Suppressor macrophage (primary cell): ENCODE results near the gene ASAP2.

Source experiments
- DNase-seq, 4 experiments: peaks; one replicate each; pipeline ENCODE4 v3.0.0-alpha.2; 2020 to 2022
- total RNA-seq, 17 experiments: gene quantifications; one replicate each; lab custom pipeline; 2026; ENCODE audit warnings: mixed read lengths in 6 of 17, inconsistent platforms in 3 of 17; lab: John Stamatoyannopoulos, UW

ASAP2 gene
- 6.6 to 33.5 (median 11.1) reads per million in 17 experiments for total RNA-seq

DNA sequence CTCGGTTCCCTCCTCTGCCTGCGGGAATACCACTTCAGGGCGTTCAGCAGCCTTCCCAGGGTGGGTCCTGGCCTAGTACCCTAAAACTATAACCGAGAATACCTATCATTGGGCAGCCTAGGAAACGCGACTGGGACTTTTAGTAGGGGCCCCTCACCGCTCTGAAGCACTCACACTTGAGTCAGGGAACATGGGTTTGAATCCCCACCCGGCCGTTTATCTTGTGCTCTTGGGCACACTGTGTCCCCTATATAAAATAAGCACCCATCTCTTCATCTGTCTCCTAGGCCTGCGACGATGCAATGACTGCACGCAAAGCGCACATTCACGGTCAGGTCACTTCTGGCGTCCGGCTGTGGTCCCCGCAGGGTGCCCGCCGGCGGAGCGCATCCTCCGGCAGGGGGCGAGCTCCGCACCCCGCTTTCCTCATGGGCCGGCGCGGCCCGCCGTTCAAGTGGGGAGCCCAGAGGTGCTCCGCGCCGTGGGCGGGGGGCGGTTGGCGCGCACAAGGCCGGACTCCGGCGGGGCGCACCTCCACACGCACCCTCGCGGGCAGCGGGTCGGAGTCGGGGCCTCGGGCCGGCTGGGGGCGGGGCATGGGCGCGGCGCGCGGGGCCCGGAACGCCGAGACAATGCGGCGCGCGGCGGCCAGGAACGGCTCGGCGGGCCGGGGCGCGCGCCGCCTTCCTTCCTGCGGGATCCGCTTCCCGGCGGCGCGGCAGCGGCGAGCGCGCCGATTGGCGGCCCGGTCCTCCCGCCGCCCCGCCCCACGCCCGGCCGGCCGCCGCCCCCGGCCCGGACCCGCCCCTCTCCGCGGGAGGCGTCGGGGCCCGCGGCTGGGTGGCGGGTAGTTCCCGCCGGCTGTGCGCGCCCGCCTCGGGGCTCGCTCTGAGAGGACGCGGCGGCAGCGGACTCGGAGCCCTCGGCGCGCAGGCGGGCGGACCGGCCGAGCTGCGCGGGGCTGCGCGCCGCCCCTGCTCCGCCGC lies at the start of gene ASAP2:
Gene ASAP2, plus strand, starts transcription at position 850 of the 986 bp plus-strand sequence. CDS start 293 bp downstream, outside the sequence.
- peak; percentile 71 to 89 (median 78) for DNase-seq

DNA sequence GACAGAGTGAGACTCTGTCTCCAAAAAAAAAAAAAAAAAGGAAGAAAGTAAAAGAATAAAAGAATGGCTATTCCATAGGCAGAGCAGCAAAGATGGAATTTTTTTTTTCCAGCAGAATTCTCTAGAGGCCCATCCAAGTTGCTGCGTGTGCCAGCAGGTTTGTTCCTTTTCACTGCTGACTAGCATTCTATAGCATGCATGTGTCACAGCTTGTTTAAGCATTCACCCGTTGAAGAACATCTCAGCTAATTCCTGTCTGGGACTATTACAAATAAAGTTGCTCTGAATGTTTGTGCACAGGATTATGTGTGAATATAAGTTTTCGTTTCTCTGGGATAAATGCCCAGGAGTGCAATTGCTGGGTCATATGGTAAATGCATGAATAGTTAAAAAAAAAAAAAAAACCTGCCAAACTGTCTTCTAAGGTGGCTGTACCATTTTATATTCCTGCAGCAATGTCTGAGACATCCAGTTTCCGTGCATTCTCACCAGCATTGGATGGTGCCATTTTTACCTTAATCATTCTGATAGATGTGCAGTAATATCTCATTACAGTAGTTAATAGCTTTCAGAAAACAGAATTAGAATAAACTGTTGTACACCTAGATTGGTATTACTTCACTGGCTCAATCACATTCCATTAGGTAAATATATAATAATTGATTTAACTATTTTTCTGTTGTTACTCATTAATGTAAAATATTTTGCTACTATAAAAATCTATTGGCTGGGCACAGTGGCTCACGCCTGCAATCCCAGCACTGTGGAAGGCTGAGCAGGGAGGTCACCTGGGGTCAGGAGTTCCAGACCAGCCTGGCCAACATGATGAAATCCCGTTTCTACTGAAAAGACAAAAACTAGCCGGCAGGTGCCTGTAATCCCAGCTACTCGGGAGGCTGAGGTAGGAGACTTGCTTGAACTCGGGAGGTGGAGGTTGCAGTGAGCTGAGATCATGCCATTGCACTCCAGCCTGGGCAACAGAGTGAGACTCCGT lies 47.5 kb upstream of the ASAP2 start:
- DNase-seq: no peak

DNA sequence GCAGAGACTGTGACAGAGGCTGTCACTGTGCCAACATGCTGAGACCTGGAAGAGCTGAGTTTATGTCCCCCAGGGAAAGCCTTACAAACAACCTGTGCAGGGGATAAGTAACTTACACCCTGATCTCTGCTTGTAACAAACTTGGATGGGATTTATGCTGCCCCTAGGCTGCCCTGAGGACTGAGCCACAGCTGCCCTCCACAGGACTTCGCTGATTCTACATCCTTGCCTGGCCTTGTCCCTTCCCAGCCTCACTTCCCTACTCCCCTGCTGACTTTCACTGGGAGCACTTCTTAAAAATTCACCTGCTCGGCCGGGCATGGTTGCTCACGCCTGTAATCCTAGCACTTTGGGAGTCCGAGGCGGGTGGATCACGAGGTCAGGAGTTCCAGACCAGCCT lies 45.9 kb upstream of the ASAP2 start:
- no peak for DNase-seq

DNA sequence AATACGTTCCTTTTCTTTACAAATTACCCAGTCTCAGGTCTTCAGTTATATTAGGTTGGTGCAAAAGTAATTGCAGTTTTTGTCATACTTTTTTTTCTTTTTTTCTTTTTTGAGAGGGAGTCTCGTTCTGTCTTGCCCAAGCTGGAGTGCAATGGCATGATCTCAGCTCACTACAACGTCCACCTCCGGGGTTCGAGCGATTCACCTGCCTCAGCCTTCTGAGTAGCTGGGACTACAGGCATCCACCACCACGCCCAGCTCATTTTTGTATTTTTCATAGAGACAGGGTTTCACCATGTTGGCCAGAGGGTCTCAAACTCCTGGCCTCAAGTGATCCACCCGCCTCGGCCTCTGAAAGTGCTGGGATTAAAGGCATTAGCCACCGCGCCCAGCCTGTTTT lies 43.8 kb upstream of the ASAP2 start:
- no peak for DNase-seq

DNA sequence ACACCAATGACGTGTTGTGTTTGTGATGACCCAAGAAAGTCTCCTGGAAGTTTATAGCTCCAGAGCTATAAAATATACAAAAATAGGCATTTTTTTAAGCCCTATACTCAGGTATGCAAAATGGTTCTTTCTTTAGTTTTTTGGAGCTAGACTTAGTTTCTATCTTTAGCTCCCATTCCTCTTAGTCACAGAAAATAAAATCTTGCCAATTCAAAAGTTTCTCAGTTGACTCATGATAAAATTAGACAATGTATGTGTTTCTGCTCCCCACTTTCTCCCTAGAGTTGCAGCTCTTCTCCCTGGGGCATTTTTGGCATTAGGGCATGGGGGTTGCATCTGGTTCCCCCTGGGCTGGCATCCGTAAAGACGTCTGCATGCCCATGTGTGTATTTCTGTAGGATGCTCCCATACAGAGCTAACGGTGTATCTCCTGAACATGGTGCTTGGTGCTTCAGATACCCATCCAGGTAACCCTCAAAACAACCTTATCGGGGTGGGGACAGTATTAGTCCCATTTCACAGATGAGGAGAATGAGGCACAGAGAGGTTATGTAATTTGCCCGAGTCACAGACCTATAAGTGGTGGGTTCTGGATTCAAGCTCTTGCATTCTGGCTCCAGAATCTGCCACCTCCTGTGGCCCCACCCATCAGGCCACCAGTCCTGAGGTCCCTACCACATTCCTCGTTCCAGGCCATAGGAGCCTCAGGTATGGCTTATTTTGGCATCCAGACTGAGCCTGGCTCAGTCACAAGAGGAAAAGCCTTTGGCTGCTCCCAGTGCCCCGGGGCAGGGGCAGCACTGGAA lies 43.1 kb upstream of the ASAP2 start:
- DNase-seq: no peak

DNA sequence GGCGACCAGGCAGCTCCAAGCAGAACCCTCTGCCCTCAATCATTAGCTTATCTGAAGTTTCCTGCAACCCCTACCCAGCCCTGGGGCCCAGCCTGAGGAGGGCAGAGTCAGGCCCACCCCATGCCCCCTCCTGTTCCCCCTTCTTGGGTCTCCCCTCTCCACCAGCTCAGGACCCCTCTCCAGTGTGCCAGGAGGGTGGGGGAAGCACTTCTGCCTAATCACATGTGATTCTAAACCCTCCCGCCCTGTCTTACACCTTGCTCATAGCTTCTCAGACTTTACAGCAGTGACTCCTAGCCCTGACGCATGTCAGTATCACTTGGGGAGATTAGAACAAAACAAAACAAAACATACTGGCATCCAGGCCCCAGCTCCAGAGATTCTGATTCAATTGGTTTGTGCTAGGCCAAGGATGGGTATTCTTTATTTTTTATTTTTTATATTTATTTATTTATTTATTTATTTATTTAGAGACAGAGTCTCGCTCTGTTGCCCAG lies 42.5 kb upstream of the ASAP2 start:
- no peak for DNase-seq

DNA sequence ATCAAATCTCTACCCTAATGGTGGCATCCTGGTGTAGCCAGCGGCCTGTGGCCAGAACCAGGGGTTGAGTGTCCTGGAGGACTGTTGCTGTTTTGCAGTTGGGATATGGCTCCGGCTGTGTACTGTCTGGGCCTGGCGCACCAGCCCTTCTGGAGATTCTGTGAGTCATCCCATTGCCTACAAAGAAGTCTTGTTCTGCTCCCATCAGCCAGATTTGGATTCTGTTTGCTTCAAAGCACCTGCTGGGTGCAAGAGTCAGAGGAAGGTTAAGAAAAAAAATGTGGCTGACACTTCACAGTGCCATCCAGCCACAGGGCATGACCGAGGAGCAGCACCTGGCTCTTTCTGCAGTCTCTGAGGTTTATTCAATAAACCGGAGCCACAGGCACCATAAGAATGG lies 41.0 kb upstream of the ASAP2 start:
- DNase-seq: no peak

DNA sequence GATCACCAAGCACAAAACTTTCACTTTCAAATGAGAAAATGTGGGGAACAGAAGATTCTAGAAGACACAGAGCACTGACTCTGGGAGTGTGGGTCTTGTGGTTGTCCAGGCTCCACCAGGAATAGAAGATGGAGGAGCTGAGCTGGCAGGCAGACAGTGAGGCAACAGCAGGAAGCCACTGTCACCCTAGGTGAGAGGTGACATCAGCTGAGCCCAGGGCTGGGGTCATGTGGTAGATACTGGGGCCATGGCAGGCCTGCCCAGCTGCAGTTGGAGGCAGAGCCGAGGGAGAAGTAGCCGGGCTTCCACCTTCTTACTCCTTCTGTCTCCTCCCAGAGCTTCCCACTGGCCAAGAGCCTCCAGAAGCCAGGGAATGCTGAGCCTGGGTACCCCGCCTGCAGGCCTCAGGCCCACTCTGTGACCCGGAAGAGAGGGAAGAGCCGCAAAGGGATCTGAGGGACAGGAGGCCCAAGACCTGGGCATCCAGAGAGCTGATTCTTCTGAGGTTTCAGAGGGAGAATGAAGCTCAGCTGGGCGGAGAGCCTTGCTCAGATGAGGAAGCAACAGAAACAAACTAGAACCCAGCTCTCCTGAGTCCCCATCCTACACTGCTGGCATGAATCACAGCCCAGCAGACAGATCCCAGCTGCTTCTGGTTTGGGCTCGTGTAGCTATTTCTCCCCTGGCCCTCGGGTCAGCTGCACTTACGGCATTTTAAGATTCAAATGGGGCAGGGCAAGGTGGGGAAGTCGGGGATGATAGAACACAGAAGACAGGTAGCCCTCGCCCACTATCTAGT lies 39.8 kb upstream of the ASAP2 start:
- DNase-seq: peak; percentile 24 to 69 (median 54)

DNA sequence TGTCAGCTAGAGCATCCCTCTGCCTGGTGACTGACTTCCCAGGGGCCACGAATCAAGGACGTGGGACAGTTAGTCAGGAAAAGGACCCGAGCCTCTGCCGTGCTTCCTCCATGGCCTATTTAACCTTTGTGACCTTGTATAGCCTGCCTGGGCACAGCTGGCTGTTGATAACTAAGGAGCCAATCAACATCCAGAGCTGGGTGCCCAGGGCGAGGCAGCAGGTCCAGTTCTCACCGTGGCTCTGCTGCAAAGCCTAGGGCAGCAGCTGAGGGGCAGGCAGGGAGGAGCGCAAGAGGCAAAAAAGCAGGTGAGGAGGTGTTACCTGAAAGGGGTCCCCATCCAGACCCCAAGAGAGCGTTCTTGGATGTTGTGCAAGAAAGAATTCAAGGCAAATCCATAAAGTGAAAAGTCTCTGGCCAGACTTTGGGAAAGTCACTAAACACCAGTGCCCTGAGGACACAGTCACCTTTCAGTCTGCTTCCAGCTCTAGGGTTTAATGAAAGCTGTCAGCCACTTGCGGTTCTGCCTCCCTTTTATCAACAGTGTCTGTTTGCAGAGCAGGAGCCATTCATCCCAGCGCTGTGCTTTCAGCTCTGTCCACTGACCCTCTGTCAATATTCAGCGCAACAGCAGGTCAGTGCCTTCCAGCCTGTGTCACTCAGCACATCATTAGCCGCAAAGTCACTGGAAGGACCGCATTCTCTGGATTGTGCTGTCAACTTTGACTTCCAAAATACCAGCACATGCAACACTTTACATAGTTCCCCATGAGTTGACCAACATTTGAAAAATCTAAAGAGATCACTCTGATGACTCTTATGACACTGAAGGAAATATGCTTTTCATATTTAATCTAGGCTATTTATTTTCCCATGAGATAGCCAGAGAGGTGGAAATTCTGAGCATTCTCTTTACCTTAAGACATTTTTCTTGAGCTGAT lies 38.6 kb upstream of the ASAP2 start:
- DNase-seq: peak in 1 of 4 experiments; percentile 30

DNA sequence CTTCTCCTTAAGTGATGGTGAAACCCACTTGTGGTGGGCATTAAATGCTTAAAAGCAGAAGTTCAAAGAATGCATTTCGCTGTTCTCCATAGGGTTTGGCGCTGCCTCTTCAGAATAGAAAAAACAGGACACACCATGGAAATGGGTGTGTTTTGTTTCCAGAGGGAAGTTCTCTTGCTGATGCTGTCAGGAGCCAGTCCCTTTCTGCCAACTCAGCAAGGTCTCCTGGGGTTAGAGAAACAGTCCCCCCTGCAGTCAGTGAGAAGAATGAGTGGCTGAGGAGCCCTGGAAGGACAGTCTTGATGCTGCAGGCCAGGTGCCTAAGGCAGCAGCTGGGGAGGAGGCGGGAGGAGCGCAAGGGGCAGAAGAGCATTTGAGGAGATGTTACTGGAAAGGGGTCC lies 37.8 kb upstream of the ASAP2 start:
- DNase-seq: peak; percentile 69 to 89 (median 78)

DNA sequence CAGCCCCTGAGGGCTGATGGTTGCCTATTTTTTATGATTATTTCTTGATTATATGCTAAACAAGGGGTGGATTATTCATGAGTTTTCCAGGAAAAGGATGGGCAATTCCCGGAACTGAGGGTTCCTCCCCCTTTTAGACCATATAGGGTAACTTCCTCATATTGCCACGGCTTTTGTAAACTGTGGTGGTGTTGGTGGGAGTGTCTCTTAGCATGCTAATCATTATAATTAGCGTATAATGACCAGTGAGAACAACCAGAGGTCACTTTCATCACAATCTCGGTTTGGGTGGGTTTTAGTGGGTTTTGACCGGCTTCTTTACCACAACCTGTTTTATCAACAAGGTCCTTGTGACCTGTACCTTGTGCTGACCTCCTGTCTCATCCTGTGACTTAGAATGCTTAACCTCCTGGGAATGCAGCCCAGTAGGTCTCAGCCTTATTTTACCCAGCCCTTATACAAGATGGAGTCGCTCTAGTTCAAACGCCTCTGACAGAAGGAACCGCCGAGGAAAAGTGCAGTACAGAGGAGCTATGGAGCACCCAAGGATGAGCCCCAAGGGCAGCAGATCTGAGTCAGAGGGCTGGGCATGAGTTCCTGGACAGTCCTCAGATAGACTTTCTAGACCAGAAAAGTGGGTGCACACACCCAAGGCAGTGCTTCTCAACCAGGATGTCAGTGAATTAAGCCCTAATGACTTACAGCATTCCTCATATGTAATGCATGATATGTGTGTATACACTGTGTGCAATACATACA lies 37.1 kb upstream of the ASAP2 start:
- DNase-seq: peak in 2 of 4 experiments; percentile 45 to 51

DNA sequence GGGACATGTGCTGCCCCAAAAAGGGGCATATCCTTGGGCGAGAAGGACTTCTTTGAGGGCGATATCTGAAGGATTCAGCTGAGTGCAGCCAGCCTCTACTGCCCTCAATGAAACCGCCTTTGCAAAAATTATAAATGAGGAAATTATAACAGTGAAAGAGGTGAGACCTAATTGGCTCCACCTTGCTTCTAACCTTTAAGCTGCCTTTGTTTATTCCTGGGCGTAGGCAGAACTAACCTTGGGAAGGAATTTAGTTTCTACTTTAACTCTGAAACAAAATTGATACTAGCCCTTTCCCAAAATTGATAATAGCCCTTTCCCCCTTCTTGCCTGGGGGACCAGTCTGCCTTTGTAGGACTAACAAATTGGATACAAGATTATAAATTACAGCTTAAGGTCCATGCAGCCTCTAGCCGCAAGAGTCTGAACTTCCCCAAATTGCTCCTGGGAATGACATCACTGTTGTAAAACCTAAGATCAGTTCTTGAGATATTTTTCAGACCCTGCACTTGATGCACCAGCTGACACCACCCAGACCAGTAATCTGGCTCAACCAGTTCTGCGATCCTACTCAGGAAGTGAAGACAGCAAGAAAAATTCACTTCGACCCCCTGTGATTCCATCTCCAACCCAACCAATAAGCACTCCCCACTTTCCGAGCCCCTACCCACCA lies 36.0 kb upstream of the ASAP2 start:
- DNase-seq: peak; percentile 62 to 76 (median 71)

DNA sequence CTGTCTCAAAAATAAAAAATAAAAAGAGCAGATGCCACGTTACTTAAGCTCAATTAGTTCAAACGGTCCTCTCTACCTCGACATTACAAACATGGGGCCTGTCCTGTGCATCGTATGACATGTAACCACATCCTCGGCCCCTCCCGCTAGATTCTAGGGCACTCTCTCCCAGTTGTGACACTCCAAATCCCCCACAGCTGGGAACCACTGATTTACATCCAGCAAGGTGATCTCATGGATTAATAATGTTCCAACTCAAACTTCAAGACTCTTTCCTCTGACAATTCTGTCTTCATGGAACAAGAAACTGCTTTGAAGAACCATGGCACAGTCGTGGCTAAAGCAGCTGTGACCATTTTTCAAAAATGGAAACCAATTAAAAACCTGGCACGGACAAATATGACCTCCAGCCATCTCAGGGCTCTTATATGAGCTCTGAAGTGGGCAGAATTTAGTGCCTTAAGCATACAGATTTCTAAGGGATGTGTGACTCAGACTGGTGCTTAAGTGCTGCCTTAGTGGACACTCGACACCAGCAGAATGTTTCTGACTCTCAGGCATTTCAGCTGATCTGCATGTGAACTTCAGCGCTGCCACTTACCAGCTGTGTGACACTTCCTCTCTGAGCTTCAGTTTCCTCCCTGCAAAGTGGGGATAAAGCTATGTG lies 31.7 kb upstream of the ASAP2 start:
- DNase-seq: peak; percentile 76 to 88 (median 84)

DNA sequence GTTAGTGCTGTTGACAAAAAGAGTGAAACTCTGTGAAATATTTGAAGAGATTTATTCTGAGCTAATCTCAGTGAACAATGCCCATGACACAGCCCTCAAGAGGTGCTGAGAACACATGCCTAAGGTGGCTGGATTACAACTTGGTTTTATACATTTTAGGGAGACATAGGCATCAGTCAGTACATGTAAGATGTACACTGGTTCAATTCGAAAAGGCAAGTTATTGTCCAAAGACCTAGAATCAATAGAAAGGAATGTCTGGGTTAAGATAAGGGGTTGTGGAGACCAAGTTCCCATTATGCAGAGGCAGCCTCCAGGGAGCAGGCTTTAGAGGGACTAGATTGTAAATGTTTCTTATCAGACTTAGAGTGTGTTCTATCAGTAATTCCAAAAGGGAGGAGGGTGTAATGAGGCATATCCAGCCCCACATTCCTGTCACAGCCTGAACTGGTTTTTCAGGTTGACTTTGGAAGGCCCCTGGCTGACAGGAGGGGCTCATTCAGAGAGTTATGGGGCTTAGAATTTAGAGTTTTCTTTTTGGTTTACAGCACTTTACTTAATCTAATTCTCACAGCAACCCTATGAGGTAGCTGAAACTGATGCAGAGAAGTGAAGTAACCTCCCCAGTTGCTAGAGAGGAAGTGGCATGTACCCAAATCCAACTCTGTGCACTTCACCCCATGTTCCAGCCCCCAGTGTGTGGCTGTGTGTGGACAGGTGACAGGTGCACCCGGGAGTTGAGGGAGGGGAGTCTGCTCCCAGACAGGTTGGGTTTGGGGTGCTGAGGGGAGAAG lies 28.3 kb upstream of the ASAP2 start:
- peak in 3 of 4 experiments; percentile 37 to 56 (median 49) for DNase-seq

DNA sequence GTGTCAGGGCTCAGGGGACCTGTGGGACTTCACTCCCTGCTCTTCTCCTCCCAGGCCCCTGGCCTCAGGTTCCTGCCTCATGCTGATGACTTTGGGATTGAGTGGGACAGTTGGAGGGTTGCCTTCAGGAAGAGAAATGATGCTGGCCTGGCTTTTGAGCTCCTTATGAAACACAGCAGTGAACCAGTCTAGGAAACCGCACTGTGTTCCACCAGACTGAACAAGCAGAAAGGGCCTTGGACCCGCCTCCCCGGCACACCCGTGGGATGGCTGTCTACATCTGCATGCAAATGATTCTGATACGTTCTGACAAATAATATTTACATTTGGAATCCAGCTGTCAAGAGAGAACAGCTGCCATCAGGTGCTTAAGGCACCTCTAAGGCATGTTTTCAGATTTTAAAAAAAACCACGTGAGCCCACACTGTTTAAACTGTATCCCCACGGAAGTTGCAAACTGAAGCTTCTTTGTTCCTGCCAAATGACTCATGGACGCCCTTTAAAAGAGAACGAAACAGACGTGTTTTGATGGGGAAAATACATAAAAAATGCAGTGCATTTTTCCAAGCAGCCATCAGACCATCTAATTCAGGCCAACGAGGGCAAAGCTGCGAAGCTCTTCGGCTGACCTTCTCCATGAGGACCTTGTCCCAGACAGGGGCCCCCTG lies 27.6 kb upstream of the ASAP2 start:
- no peak for DNase-seq

DNA sequence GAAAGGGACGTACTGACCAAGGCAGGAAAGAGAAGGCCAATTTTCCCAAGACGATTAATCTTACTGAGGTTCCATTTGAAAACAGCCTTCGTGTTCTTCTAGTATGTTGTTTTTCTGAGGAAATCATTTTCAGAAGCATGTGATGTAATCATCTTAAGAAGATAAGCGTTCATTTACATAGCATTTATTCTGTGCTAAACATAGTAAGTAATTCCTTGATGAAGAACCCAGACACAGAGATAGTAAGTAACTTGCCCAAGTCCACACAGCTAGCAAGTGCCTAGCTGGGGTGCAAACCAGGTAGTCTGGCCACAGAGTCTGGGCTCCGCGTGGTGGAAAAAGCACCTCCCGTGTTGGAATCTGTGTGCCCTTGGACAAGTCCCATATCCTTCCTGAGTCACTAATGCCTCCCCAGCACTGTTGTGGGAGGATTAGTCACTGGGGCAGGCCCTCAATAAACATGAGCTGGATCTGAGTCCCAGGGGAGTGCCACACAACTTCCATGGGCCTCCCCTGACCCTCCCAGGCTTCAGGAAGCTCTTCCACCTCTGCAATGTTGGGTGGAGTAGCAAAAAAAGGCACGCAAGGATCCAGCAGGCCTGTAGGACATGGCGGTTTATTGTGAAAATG lies 26.9 kb upstream of the ASAP2 start:
- peak; percentile 35 to 54 (median 40) for DNase-seq
